HFF-Myc (cell line): Measurements from ENCODE around the gene DHRSX.
"Not testable (repeated sequence)": the region's sequence is repeated elsewhere in the genome, so short reads cannot be mapped to it uniquely, and the experiment has no call there.

ENCODE experiments used
- DNase-seq: peaks from one replicate; pipeline ENCODE4 v3.0.0-alpha.2; 2011; ENCODE audit warnings: low read depth; ENCODE audit errors: extremely low read depth
- H3K4me3 ChIP-seq: replicated peaks from 2 replicates; pipeline ENCODE4 v1.5.1; 2011; ENCODE audit warnings: low read depth, mild to moderate bottlenecking, control low read depth, low read length
- TF ChIP-seq, protein P1 (sequence below): IDR thresholded peaks from 2 replicates; pipeline ENCODE4 v1.5.1; 2012; ENCODE audit warnings: mild to moderate bottlenecking, low read depth, low read length, control low read depth; ENCODE audit errors: missing control alignments

The DHRSX gene

DNA sequence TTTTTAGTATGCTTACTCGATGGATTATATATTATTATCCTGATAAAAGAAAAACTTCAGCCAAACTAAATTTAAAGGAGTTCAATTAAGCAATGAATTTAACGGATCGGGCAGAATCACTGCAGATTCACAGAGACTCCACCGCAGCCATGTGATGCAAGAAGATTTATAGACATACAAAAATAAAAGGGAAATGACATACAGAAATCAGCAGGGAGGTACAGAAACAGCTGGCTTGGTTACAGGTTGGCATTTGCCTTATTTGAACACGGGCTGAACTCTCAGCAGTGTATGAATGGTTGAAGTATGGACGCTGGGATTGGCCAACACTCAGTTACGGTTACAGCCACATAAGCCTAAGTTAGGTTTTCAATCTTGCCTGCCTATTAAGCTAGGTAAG is 35.4 kb upstream of the DHRSX start:
- H3K4me3 ChIP-seq: no peak overlapping the region
- TF ChIP-seq, protein P1, sequence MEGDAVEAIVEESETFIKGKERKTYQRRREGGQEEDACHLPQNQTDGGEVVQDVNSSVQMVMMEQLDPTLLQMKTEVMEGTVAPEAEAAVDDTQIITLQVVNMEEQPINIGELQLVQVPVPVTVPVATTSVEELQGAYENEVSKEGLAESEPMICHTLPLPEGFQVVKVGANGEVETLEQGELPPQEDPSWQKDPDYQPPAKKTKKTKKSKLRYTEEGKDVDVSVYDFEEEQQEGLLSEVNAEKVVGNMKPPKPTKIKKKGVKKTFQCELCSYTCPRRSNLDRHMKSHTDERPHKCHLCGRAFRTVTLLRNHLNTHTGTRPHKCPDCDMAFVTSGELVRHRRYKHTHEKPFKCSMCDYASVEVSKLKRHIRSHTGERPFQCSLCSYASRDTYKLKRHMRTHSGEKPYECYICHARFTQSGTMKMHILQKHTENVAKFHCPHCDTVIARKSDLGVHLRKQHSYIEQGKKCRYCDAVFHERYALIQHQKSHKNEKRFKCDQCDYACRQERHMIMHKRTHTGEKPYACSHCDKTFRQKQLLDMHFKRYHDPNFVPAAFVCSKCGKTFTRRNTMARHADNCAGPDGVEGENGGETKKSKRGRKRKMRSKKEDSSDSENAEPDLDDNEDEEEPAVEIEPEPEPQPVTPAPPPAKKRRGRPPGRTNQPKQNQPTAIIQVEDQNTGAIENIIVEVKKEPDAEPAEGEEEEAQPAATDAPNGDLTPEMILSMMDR: no peak
- no peak for DNase-seq

DNA sequence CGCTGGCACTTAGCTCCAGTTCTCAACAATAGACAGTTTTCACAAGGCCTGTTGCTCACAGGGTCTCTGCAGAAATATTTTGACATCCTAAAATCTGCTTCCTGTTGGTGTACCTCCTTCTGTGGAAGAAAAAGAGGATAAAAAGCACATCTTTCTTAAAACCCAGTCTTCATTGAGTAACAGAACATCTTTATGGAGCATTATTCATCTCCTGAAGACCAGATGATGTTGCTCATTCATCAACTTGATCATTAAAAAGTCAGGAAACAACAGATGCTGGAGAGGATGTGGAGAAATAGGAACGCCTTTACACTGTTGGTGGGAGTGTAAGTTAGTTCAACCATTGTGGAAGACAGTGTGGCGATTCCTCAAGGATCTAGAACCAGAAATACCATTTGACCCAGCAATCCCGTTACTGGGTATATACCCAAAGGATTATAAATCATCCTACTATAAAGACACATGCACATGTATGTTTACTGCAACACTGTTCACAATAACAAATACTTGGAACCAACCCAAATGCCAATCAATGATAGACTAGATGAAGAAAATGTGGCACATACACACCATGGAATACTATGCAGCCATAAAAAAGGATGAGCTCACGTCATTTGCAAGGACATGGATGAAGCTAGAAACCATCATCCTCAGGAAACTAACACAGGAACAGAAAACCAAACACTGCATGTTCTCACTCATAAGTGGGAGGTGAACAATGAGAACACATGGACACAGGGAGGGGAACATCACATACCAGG is 33.7 kb upstream of the DHRSX start:
- H3K4me3 ChIP-seq, DNase-seq: not testable (repeated sequence)

DNA sequence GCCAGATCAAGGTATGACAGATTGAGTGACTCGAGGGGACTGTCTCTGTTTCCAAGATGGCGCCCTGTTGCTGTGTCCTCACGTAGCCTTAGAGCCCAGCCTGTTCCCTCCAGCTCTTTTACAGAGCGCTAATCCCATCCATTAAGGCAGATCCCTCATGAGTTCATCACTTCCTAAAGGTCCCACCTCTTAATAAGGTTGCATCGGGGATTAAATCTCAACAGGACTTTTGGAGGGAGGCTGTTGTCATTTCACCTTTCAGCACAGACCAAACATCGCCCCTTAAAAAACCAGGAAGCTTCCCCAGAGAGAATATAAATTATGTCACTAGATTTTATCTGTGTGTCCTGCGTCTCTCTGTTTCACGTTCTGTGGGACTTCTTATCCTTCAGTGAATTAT is 32.6 kb upstream of the DHRSX start:
- DNase-seq: no peak
- no peak overlapping the region for H3K4me3 ChIP-seq
- TF ChIP-seq, protein P1: no peak

DNA sequence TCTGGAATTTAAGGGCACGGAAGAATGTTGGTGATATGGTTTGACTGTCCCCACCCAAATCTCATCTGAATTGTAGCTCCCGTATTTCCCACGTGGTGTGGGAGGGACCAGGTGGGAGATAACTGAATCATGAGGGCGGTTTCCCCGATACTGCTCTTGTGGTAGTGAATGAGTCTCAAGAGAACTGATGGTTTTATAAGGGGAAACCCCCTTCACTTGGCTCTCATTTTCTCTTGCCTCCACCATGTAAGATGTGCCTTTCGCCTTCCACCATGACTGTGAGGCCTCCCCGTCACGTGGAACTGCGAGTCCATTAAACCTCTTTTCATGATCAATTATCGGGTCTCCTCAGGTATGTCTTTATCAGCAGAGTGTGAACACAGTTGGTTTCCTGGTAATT is 25.6 kb upstream of the DHRSX start:
- no peak overlapping the region for H3K4me3 ChIP-seq
- DNase-seq: no peak
- TF ChIP-seq, protein P1: no peak

DNA sequence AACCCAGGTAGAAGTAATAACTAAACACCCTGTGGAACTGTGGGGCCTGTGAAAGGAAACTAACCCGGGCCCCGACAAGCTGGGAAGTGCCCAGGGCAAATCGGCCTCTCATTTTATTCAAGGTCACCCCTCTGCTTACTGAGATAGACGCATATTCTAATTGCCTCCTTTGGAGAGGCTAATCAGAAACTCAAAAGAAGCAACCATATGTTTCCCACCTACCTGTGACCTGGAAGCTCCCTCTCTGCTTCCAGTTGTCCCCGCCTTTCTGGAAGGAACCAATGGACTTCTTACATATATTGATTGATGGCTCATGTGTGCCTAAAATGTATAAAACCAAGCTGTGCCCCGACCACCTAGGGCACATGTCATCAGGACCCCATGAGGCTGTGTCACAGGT is 23.1 kb upstream of the DHRSX start:
- TF ChIP-seq, protein P1: no peak
- H3K4me3 ChIP-seq: no peak overlapping the region
- no peak for DNase-seq

- no peak overlapping the region for H3K4me3 ChIP-seq
- no peak for DNase-seq
- TF ChIP-seq, protein P1: no peak
Measured at GRCh38 chrX:2521927-2522386, 21.2 kb upstream of the DHRSX start.

DNA sequence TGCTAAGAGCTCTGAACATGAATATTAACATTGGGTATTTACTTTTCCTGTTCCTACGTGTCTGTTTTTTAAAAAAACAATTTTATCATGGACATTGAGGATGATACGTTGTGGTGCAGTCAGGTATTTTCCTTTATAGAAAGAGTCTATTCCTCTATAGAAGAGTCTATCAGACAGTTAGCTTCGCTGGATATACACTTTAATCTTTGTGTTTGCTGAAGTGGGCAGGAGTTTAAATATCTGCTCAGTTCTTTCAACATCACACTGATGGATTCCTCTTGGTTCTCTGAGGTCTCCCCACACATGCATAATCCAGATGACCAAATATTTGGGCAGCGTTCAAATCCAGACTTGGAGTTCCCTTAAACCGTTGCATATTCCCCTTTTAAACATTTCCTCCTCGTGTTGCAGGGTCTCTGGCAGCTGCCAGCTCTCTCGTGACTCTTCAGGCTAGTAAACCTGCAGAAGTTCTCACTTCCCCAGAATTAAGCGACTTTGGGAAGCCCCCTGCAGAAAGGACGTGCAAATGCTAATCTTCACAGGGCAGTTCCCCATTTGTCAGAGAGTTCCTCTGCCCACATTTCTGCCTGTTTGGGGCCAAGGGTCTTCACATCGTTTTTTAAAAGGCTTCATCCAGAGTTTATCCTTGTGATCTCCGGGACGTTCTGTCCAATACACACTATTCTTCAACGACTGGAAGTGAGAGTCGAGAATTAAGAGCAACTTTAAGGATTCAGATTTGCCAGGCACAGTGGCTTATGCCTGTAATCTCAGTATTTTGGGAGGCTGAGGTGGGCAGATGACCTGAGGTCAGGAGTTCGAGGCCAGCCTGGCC is 20.5 kb upstream of the DHRSX start:
- no peak overlapping the region for H3K4me3 ChIP-seq
- DNase-seq: no peak
- TF ChIP-seq, protein P1: no peak
